HepG2 (cell line): ENCODE results near the gene GNAI2. TPM values are rescaled to one million over a fixed set of nuclear protein-coding genes. Genes with fewer than 3 reads are reported as not detected.
A peak's percentile ranks its signal among the peaks of the same experiment; 100 is the strongest.

ENCODE experiments used
- CREBL2 ChIP-seq: sonication (generic); formaldehyde crosslinking; IDR thresholded peaks from 2 replicates; pipeline ENCODE4 v1.8.1; 2023; ENCODE audit warnings: missing genetic modification reagents, mild to moderate bottlenecking, borderline replicate concordance
- FIP1L1 ChIP-seq: fragments of 200-400 bp; formaldehyde crosslinking; IDR thresholded peaks from 2 replicates; pipeline ENCODE4 v1.6.1; 2018; ENCODE audit warnings: low read depth, mild to moderate bottlenecking, low read length, moderate library complexity, borderline replicate concordance; ENCODE audit not compliant: insufficient read depth
- FOXC1 ChIP-seq: sonication (generic); formaldehyde crosslinking; IDR thresholded peaks from 2 replicates; pipeline ENCODE4 v1.8.0; 2022; ENCODE audit warnings: mild to moderate bottlenecking, missing genetic modification reagents, borderline replicate concordance
- KDM5A ChIP-seq: fragments of 200-600 bp; sonication (generic); IDR thresholded peaks from 2 replicates; pipeline ENCODE4 v1.7.0; 2018; ENCODE audit warnings: antibody characterized with exemption, mild to moderate bottlenecking, low read length, borderline replicate concordance
- MAFF ChIP-seq: IDR thresholded peaks from 2 replicates; pipeline ENCODE4 v1.6.1; 2011; ENCODE audit warnings: low read depth, low read length, improper control_type of control experiment
- MATR3 ChIP-seq: sonication (generic); formaldehyde crosslinking; IDR thresholded peaks from 2 replicates; pipeline ENCODE4 v1.4.0; 2020; ENCODE audit warnings: missing genetic modification reagents
- MBD4 ChIP-seq: IDR thresholded peaks from 2 replicates; pipeline ENCODE4 v1.6.1; 2012; ENCODE audit warnings: low read length, inconsistent platforms, borderline replicate concordance
- PRDM10 ChIP-seq: sonication (generic); formaldehyde crosslinking; IDR thresholded peaks from 2 replicates; pipeline ENCODE4 v1.4.0; 2020; ENCODE audit warnings: low read depth, missing genetic modification reagents
- RARA ChIP-seq: IDR thresholded peaks from 2 replicates; pipeline ENCODE4 v1.6.1; 2016; ENCODE audit warnings: missing genetic modification reagents, missing compliant biosample characterization
- RFX3 ChIP-seq: IDR thresholded peaks from 2 replicates; pipeline ENCODE4 v1.6.1; 2016; ENCODE audit warnings: missing biosample characterization, missing genetic modification reagents
- RFX5 ChIP-seq: IDR thresholded peaks from 2 replicates; pipeline ENCODE4 v1.6.1; 2011; ENCODE audit warnings: low read depth, low read length, improper control_type of control experiment
- SP1 ChIP-seq, 2 experiments: fragments of 450-650 bp in 1 of 2; sonication (generic) in 1 of 2; formaldehyde crosslinking in 1 of 2; IDR thresholded peaks; 2 replicates each; pipeline versions ENCODE4 v1.4.0 to v1.6.1; 2016 to 2020; ENCODE audit warnings: missing genetic modification reagents in 1 of 2
- TFDP1 ChIP-seq: IDR thresholded peaks from 2 replicates; pipeline ENCODE4 v1.6.1; 2016; ENCODE audit warnings: missing compliant biosample characterization, missing genetic modification reagents, borderline replicate concordance
- ZNF180 ChIP-seq: sonication (generic); formaldehyde crosslinking; IDR thresholded peaks from 2 replicates; pipeline ENCODE4 v1.4.0; 2020; ENCODE audit warnings: low read depth, missing genetic modification reagents, borderline replicate concordance
- ZNF234 ChIP-seq: sonication (generic); formaldehyde crosslinking; conservative IDR thresholded peaks from 2 replicates; pipeline ENCODE4 v1.5.1; 2020; ENCODE audit warnings: mild to moderate bottlenecking, missing genetic modification reagents
- ZNF766 ChIP-seq: sonication (generic); formaldehyde crosslinking; IDR thresholded peaks from 2 replicates; pipeline ENCODE4 v1.5.0; 2020; ENCODE audit warnings: missing genetic modification reagents, borderline replicate concordance
- ZSCAN25 ChIP-seq: sonication (generic); formaldehyde crosslinking; IDR thresholded peaks from 2 replicates; pipeline ENCODE4 v1.8.0; 2022; ENCODE audit warnings: mild to moderate bottlenecking, missing genetic modification reagents
- polyA plus RNA-seq, 8 experiments: library from polyadenylated mRNA; depleted of rRNA in 3 of 8; stranded (reverse) in 7 of 8; unstranded in 1 of 8; fragments of >200 nt; fragmentation: Illumina TruSeq in 4 of 8; extraction: Trizol in 4 of 8; gene quantifications; 2 replicates each; pipeline versions ENCODE4 v1.2.1 to v1.2.3, GENCODE V29; 2011 to 2016; ENCODE audit warnings: low read depth in 4 of 8, missing spikeins in 1 of 8, mixed read lengths in 1 of 8; ENCODE audit not compliant: insufficient read depth in 1 of 8
- total RNA-seq, 5 experiments: library from RNA; depleted of rRNA; stranded (reverse); fragments of >200 nt; fragmentation: Illumina TruSeq; extraction: Trizol; gene quantifications; 2 replicates each; pipeline ENCODE4 v1.2.3, GENCODE V29; 2016; ENCODE audit warnings: low read depth in 1 of 5
- TF ChIP-seq, protein P1 (sequence below): sonication (generic); formaldehyde crosslinking; IDR thresholded peaks from 2 replicates; pipeline ENCODE4 v1.9.0; 2021; ENCODE audit warnings: missing genetic modification reagents, borderline replicate concordance
- TF ChIP-seq, protein P2 (sequence below): sonication (generic); formaldehyde crosslinking; IDR thresholded peaks from 2 replicates; pipeline ENCODE4 v1.4.0; 2020; ENCODE audit warnings: missing genetic modification reagents, borderline replicate concordance

The GNAI2 gene
- total and polyA plus RNA-seq, 2 of the 13 experiments (the other 11 are each of a cell fraction or from before 2014, with no cell fraction given) = 51.1 to 66.2 TPM

DNA sequence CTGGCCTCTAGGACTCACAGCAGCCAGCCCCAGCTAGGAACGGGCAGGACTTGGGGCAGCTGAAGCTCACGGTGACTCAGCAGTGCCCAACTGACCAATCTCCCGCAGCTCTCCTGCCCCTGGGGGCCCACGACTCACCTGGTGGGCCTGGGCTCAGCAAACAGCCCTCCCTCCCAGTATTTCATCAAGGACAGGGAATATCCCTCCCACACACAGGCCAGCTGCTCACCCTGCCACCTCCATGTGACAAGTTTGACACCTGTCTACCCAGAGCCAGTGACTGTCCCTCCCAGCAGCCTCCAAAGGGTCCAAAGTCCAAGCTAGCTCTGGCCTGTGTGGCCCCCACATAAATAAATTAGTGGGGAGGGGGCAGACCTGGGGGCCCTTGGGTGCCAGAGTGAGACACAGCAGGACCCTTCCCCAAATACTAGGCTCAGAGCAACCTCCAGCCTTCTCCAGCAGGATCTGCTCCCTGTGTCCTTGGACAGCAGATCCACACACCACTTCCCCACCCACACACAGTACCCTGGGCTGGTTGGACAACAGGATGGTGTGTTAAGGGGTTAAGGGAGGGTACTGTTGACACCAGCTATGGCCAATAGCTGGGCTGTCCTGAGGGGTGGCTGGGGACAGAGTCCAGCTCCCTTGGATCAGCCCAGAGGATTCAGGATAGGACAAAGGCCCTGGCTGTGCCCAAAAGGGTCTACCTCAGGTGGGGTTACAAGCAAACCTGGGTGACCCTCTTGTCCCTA lies 40.3 kb upstream of the GNAI2 start (continued):
- no peak for TF ChIP-seq SP1 (IDR thresholded peaks at IDR 0.05)
- TF ChIP-seq SP1 (CRISPR knock-in tag; IDR thresholded peaks at IDR 0.05) = peak; percentile 55; the same call in 1 of the 2 replicates
- no peak for TF ChIP-seq RFX3 (CRISPR knock-in tag)
- peak; percentile 23; the same call in 1 of the 2 replicates for TF ChIP-seq MAFF
- TF ChIP-seq ZNF180 (CRISPR knock-in tag) = no peak
- TF ChIP-seq FOXC1 (CRISPR knock-in tag) = peak; percentile 96
- TF ChIP-seq ZSCAN25 (CRISPR knock-in tag) = peak; percentile 56; the same call in 1 of the 2 replicates
- no peak for TF ChIP-seq MATR3
- no peak for TF ChIP-seq MBD4
- TF ChIP-seq KDM5A = peak; percentile 40; the same call in 1 of the 2 replicates
- TF ChIP-seq, protein P1, sequence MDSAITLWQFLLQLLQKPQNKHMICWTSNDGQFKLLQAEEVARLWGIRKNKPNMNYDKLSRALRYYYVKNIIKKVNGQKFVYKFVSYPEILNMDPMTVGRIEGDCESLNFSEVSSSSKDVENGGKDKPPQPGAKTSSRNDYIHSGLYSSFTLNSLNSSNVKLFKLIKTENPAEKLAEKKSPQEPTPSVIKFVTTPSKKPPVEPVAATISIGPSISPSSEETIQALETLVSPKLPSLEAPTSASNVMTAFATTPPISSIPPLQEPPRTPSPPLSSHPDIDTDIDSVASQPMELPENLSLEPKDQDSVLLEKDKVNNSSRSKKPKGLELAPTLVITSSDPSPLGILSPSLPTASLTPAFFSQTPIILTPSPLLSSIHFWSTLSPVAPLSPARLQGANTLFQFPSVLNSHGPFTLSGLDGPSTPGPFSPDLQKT = no peak
- TF ChIP-seq CREBL2 = no peak
- TF ChIP-seq RFX5 = no peak; the same call in 1 of the 2 replicates
- TF ChIP-seq ZNF234 = no peak
- peak; percentile 63; the same call in 1 of the 2 replicates for TF ChIP-seq PRDM10 (CRISPR knock-in tag)
- TF ChIP-seq RARA (CRISPR knock-in tag) = peak; percentile 70
- TF ChIP-seq FIP1L1 = no peak
- peak; percentile 74; the same call in 1 of the 2 replicates for TF ChIP-seq TFDP1 (CRISPR knock-in tag)
- TF ChIP-seq ZNF766 (CRISPR knock-in tag) = no peak
- TF ChIP-seq, protein P2, sequence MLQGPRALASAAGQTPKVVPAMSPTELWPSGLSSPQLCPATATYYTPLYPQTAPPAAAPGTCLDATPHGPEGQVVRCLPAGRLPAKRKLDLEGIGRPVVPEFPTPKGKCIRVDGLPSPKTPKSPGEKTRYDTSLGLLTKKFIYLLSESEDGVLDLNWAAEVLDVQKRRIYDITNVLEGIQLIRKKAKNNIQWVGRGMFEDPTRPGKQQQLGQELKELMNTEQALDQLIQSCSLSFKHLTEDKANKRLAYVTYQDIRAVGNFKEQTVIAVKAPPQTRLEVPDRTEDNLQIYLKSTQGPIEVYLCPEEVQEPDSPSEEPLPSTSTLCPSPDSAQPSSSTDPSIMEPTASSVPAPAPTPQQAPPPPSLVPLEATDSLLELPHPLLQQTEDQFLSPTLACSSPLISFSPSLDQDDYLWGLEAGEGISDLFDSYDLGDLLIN (CRISPR knock-in tag) = peak; percentile 11; the same call in 1 of the 2 replicates
